Stimulated activated CD4-positive, alpha-beta T cell treated with anti-CD3 and anti-CD28 coated beads, Interleukin-12 subunit alpha, Interleukin-12 subunit beta, amount 100 ng/mL, for 48 hours (primary cell): Measurements from ENCODE around the gene PCDHAC2.

ENCODE experiments used
- DNase-seq, 3 donors: peaks; one replicate each; pipeline ENCODE4 v3.0.0-alpha.2; 2020; ENCODE audit warnings: low read depth in 2 of 3, low spot score in 1 of 3

Gene PCDHAC2

GRCh38 chr5:140988100-140988499 lies 21.8 kb downstream of the PCDHAC2 start:
- no peak for DNase-seq

DNA sequence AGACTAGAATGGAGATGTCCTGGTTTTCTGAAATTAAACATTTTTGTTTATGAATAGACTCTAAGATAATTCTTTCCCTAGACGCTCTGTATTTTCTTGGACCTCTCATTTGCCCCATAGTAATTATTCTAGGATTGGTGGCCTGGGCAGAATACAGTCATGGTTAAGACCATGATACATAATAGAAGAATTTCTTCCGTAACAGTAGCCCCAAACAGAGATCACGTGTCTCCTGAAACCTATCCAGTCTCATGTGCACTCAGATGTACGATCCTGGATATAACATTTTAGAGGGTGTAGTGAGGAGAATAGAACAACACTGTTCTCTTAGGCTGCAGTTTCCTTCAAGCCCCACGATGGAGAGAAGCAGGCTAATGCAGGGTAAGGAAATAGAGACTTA lies 22.3 kb downstream of the PCDHAC2 start:
- DNase-seq: no peak

GRCh38 chr5:140989254-140990020 lies 23.2 kb downstream of the PCDHAC2 start:
- no peak for DNase-seq

DNA sequence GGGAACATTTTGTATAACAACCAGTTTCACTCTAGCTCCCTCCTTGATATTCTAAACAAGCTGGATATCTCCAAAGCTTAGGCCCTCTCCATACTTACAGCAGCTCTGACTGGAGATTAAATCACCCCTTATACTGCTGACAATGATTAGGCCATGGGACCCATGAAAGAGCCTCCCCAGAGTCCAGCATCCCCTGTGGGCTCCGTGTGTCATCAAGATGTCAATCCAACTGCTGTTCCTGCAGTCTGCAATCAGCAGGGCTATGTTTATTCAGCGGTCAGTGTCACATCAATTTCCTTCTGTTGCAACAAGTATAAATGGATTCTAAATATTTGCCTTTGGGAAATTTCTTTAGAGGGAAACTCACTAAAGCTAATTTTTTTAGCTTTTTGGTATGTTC lies 26.6 kb downstream of the PCDHAC2 start:
- no peak for DNase-seq

GRCh38 chr5:140996060-140996459 lies 29.8 kb downstream of the PCDHAC2 start:
- DNase-seq: no peak

GRCh38 chr5:140998921-140999410 lies 32.7 kb downstream of the PCDHAC2 start:
- DNase-seq: no peak

- no peak for DNase-seq
Observed at GRCh38 chr5:141001446-141001843, 35.2 kb downstream of the PCDHAC2 start.

GRCh38 chr5:141001844-141002604 lies 35.7 kb downstream of the PCDHAC2 start:
- DNase-seq: no peak

DNA sequence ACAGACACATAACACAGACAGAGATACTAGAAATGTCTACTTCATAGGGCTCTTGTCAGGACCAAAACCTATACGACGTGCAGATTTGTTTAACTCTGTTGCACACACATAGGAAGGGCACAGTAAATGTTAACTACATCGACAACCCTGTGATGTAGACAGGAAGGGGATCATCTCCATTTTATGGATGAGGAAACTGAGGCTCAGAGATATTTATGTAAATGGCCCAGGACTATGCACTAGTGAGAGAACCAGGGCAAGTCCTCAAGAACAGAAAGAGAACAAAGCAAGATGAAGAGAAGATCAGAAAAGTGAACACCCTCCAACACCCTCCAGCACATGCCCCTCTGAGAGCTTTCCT lies 36.3 kb downstream of the PCDHAC2 start:
- no peak for DNase-seq

DNA sequence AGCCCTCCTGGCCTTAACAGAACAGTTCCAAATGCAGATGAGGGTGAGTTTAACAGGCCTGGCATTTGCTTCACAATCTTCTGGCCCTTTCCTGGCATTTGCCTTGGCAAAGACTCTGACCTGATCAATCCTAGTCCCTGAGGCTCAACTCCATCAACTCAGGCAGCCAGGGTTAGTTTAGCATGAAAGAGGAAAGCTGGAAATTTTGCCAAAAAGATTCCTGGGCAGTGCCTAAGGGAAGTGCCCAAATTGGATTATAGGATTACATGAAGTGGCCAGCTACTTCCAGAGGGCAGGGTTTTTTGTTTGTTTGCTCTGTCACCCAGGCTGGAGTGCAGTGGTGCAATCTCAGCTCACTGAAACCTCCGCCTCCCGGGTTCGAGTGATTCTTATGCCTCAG lies 36.8 kb downstream of the PCDHAC2 start:
- DNase-seq: no peak

DNA sequence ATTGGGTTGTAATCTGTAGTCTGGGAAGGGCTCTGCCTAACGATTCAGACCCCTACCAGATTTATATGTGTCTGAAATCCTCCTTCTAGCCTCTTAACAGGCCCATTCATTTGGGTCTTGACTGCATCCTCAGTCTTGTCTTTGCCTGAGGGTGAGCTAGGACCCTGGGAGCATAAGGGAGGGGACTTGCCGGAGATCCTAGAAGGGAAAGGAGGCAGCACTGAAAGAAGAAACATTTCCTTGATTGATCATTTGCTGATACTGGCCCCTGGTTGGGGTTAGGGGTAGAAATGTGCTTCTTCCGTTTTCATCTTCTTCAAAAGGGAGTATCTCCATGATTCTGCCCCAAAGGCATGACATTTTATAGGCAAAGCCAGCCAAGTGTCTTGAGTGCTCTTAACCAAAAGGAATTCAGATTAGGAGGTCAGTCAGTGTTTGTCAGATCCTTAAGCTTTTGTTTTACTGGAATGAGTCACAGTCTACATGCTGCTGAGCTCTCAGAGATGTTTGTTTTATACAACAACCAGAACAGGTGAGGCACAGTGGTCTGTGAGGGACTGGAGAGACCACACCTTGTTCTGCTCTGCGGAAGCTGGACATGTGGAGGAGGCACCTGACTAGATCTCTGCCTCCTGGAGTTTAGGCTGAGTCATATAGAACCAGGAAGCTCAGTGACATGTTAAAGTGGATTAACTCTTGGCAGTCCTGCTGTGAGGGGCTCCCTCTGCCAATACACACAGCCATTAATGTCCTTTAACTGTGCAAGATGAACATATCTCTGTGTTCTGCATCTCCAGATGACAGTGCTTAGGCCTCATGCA lies 37.7 kb downstream of the PCDHAC2 start:
- DNase-seq: no peak

- no peak for DNase-seq
Observed at GRCh38 chr5:141007791-141008190, 41.5 kb downstream of the PCDHAC2 start.

DNA sequence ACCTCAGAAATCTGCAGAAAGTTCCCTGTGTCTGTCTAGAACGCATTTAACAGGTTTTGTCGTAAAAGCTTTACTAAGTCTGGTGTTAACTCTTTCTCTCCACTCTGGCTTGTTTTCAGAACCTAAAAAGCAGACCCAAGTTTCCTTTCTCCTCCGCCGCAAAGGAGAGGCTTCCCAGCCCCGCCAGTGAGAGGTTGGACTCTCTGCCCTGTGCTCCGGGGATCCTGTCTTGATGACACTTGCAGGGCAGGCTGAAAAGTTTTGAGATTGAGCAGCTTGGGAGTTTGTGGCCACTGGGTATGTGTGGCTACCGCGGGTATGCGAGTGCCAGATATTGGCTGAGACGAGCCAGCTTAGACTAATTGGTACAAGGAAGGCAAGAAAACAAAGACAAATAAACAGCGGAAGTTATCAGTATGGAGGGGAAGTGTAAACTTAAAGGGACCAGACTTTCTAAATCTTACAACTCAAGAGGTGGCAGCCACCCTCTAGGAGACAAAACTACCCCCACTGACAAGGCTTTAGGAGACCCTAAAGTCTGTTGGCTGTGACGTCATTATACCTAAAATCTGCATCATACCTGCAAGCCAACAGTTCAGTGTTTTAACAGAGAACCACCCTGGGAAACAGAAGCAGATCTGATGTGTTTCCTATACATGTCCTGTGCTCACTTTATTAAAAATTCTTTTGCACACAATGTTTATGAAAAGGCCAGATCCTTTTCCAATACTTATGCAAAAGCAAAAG lies 43.9 kb downstream of the PCDHAC2 start:
- no peak for DNase-seq

DNA sequence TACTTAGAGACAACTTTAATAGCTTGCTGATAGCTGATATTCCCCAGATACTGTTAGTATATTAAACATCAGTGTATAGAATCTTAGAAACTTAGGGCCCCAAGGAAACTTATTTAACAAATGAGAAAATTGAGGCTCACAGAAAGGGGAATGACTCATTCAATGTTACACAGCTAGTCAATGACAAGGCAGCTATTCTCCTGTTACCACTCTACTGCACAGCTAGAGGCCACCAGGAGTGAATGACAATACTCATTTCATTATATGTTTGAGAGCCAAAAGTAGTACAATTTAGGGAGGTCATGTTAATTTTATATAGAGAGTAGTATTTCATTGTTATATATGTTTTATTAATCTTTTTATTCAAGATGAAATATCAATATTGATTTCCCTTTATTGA lies 51.7 kb downstream of the PCDHAC2 start:
- DNase-seq: no peak
